ENCODE results near the gene TAF12. TPM values are rescaled to one million over a fixed set of nuclear protein-coding genes. Genes with fewer than 3 reads are reported as not detected.

Gene TAF12
- polyA plus RNA-seq, 1 donor (not counting 4 experiments of a cell fraction or from before 2014, with no cell fraction given): 56.9 TPM

DNA sequence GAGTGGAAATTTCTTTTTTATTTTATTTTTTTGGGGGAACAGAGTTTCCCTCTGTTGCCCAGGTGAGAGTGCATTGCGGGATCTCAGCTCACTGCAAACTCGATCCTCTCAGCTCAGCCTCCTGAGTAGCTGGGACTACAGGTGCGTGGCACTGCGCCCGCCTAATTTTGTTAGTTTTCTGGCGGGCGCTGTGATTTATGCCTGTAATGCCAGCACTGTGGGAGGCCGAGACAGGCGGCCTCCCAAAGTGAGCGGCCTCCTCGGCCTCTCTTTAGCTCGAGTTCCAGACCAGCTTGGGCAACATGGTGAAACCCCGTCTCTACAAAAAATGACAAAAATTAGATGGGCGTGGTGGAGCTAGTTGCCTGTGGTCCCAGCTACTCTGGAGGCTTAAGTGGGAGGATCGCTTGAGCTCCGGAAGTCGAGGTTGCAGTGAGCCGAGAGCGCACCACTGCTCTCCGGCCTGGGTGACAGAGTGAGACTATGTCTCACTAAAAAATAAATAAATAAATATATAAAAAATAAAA is 28.4 kb upstream of the TAF12 start:
- Histone ChIP-seq H3K9me3 (ENCODE audit: control insufficient read depth, low read depth, low read length) (no peaks in the 10 kb centered on the region), H4K20me1 (ENCODE audit: control insufficient read depth, extremely low read depth, insufficient read depth, low read length) (no peaks in the 10 kb centered on the region), H3K9me1 (ENCODE audit: control insufficient read depth, extremely low read depth, insufficient read depth, low read length) (no peaks in the 10 kb centered on the region), H3K36me3 (ENCODE audit: control insufficient read depth in 2 of 2, extremely low read depth in 1 of 2, insufficient read depth in 2 of 2, low read length in 2 of 2) (no peaks in the 10 kb centered on the region), H3K4me1 (ENCODE audit: control insufficient read depth, extremely low read depth, insufficient read depth, low read length) (peaks cover 8% of the 10 kb centered on the region), H3K4me2 (ENCODE audit: control insufficient read depth, extremely low read depth, insufficient read depth, low read depth, low read length) (no peak overlapping the region), H3K79me2 (ENCODE audit: control insufficient read depth, insufficient read depth, low read length) (peaks cover 22% of the 10 kb centered on the region), H2AFZ (ENCODE audit: control insufficient read depth, low read length) (no peak overlapping the region), H3K9ac (ENCODE audit: control insufficient read depth, extremely low read depth, insufficient read depth, low read length) (no peak overlapping the region), H3K27ac (ENCODE audit: control insufficient read depth, insufficient read depth, low read length) (no peak overlapping the region), H3K27me3 (ENCODE audit: control insufficient read depth, extremely low read depth, insufficient read depth, low read length) (no peaks in the 10 kb centered on the region), H3K4me3 (ENCODE audit: control insufficient read depth in 2 of 3, extremely low read depth in 1 of 3, insufficient read depth in 2 of 3, low read depth in 1 of 3, low read length in 3 of 3) (no peak overlapping the region)
- TF ChIP-seq, protein P1, sequence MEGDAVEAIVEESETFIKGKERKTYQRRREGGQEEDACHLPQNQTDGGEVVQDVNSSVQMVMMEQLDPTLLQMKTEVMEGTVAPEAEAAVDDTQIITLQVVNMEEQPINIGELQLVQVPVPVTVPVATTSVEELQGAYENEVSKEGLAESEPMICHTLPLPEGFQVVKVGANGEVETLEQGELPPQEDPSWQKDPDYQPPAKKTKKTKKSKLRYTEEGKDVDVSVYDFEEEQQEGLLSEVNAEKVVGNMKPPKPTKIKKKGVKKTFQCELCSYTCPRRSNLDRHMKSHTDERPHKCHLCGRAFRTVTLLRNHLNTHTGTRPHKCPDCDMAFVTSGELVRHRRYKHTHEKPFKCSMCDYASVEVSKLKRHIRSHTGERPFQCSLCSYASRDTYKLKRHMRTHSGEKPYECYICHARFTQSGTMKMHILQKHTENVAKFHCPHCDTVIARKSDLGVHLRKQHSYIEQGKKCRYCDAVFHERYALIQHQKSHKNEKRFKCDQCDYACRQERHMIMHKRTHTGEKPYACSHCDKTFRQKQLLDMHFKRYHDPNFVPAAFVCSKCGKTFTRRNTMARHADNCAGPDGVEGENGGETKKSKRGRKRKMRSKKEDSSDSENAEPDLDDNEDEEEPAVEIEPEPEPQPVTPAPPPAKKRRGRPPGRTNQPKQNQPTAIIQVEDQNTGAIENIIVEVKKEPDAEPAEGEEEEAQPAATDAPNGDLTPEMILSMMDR (optimal IDR thresholded peaks at IDR 0.05 in 1 of 3, IDR thresholded peaks at IDR 0.05 in 1 of 3, conservative IDR thresholded peaks at IDR 0.05 in 1 of 3; ENCODE audit: extremely low read depth in 1 of 3, insufficient read depth in 2 of 3, low read length in 3 of 3): no peak
- no peak for TF ChIP-seq EZH2 (IDR thresholded peaks at IDR 0.05; ENCODE audit: low read length)
- DNase-seq (ENCODE audit: low read depth, low spot score): no peak
- no peak for FAIRE-seq
- dilution Hi-C loops (cut with MboI; ENCODE audit: extremely low pct_ligation_motif_present, low sequenced_read_pairs): no loop called here

DNA sequence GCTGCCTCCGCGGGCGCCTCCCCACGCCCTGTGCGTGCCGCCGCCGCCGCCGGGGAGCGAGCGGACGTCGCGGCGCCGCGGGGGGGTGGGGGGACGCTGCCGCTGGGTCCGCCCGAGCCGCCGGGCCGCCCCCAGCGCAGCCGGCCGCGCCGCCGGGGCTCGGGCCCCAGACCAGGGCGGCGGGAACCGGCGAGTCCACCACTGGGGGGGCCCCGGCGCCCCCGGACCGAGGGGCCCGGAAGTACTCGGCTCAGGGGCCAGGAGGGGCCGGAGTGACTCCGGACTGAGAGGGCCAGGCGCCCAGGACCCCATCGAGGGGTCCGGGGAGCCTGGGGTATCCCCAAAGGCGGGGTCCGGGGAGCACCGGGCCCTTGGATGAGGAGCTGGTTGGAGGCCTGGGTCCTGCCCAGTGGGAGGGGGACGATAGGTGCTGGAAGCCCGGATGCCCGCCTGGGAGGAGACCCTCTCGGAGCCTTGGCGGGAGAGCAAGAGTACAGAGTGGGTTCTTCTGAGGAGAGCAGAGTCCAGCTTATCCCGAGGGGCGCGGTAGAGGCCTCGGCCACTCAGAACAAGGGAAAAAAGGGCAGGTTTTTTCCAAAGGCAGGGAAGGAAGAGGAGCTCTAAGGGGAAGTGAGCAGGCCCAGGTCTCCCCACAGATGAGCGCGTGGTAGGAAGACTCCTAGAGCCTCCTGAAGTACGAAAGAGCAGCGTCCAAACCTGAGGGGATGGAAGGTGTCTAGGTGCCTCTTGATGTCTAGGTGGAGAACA is 26.3 kb upstream of the TAF12 start:
- H3K9ac ChIP-seq (ENCODE audit: control insufficient read depth, extremely low read depth, insufficient read depth, low read length): peak overlapping the region; percentile 88
- FAIRE-seq (peak; percentile 23), DNase-seq (ENCODE audit: low read depth, low spot score) (peak; percentile 21)
- dilution Hi-C loops (cut with MboI; ENCODE audit: extremely low pct_ligation_motif_present, low sequenced_read_pairs): no loop called here
- H3K9me1 ChIP-seq (ENCODE audit: control insufficient read depth, extremely low read depth, insufficient read depth, low read length): no peaks in the 10 kb centered on the region
- no peaks in the 10 kb centered on the region for H3K9me3 ChIP-seq (ENCODE audit: control insufficient read depth, low read depth, low read length)
- peaks cover 20% of the 10 kb centered on the region for H3K79me2 ChIP-seq (ENCODE audit: control insufficient read depth, insufficient read depth, low read length)
- peak overlapping the region; percentile 59 for H2AFZ ChIP-seq (ENCODE audit: control insufficient read depth, low read length)
- no peaks in the 10 kb centered on the region for H3K27me3 ChIP-seq (ENCODE audit: control insufficient read depth, extremely low read depth, insufficient read depth, low read length)
- H3K4me2 ChIP-seq (ENCODE audit: control insufficient read depth, extremely low read depth, insufficient read depth, low read depth, low read length): peak overlapping the region; percentile 90
- no peak for TF ChIP-seq EZH2 (IDR thresholded peaks at IDR 0.05; ENCODE audit: low read length)
- TF ChIP-seq, protein P1 (optimal IDR thresholded peaks at IDR 0.05 in 1 of 3, IDR thresholded peaks at IDR 0.05 in 1 of 3, conservative IDR thresholded peaks at IDR 0.05 in 1 of 3; ENCODE audit: extremely low read depth in 1 of 3, insufficient read depth in 2 of 3, low read length in 3 of 3): no peak
- H3K27ac ChIP-seq (ENCODE audit: control insufficient read depth, insufficient read depth, low read length): peak overlapping the region; percentile 75
- H3K36me3 ChIP-seq (ENCODE audit: control insufficient read depth in 2 of 2, extremely low read depth in 1 of 2, insufficient read depth in 2 of 2, low read length in 2 of 2): no peaks in the 10 kb centered on the region
- peaks cover 8% of the 10 kb centered on the region for H3K4me1 ChIP-seq (ENCODE audit: control insufficient read depth, extremely low read depth, insufficient read depth, low read length)
- H3K4me3 ChIP-seq (ENCODE audit: control insufficient read depth in 2 of 3, extremely low read depth in 1 of 3, insufficient read depth in 2 of 3, low read depth in 1 of 3, low read length in 3 of 3): peak overlapping the region; percentile 69 to 90 (median 76)
- no peaks in the 10 kb centered on the region for H4K20me1 ChIP-seq (ENCODE audit: control insufficient read depth, extremely low read depth, insufficient read depth, low read length)

Data from keratinocyte (primary cell).